Activated CD4-positive, alpha-beta T cell treated with anti-CD3 and anti-CD28 coated beads for 36 hours (primary cell): ENCODE data around the gene RNF224. TPM values are rescaled to one million over a fixed set of nuclear protein-coding genes. Genes with fewer than 3 reads are reported as not detected.

Experiments used
- ATAC-seq: fragments of 200-7000 bp; cut with Tn5 transposase; one replicate; pipeline ENCODE4 v1.10.0; 2021; ENCODE audit warnings: mild to moderate bottlenecking, moderate library complexity
- CTCF ChIA-PET: fragments of 350-600 bp; sonication (Branson Sonifier 250); formaldehyde crosslinking; loops from one replicate; lab custom pipeline; 2021; ENCODE audit warnings: antibody characterized with exemption; lab: Charles Lee
- POLR2A ChIA-PET: fragments of 350-600 bp; sonication (Branson Sonifier 250); formaldehyde crosslinking; loops from one replicate; lab custom pipeline; 2021; ENCODE audit warnings: antibody characterized with exemption, inconsistent platforms; lab: Charles Lee
- DNase-seq: peaks from one replicate; pipeline ENCODE4 v3.0.0-alpha.2; 2020
- H3K27ac Mint-ChIP-seq: one replicate; pipeline ENCODE4 v1.8.0; 2021; ENCODE audit warnings: mixed read lengths
- H3K27me3 Mint-ChIP-seq: one replicate; pipeline ENCODE4 v1.8.0; 2021; ENCODE audit warnings: mixed read lengths
- H3K36me3 Mint-ChIP-seq: one replicate; pipeline ENCODE4 v1.8.0; 2021; ENCODE audit warnings: low read depth, mixed read lengths
- H3K4me1 Mint-ChIP-seq: one replicate; pipeline ENCODE4 v1.8.0; 2021; ENCODE audit warnings: mixed read lengths
- H3K4me3 Mint-ChIP-seq: one replicate; pipeline ENCODE4 v1.8.0; 2021; ENCODE audit warnings: mild to moderate bottlenecking, moderate library complexity, mixed read lengths
- H3K9me3 Mint-ChIP-seq: one replicate; pipeline ENCODE4 v1.8.0; 2021; ENCODE audit warnings: low read depth, mixed read lengths
- intact Hi-C, 2 experiments: fragments of 100-400 bp; cut with DNase I in 1 of 2; cut with micrococcal nuclease in 1 of 2; formaldehyde crosslinking; loops; one replicate each; pipeline versions ENCODE4 v1.14.2 to v1.15.1; 2022 to 2024; cut with DNase I, micrococcal nuclease
- total RNA-seq, 2 experiments: library from RNA; stranded (reverse); gene quantifications; one replicate each; pipeline ENCODE4 v1.2.3, GENCODE V29; 2021

Gene RNF224
- total RNA-seq, 2 experiments from 2014 or later = not detected

GRCh38 chr9:137228968-137229896 is 1.9 kb downstream of the RNF224 start:
- intact Hi-C loops = loop anchor here in 1 of 2 experiments (10.0 kb wide), 2 partner anchors 184 to 444 kb away; partner anchors contain the start of gene NPDC1
- Mint-ChIP-seq H3K36me3 (no peaks in the 10 kb centered on the region), H3K9me3 (no peaks in the 10 kb centered on the region), H3K4me1 (peaks cover 8% of the 10 kb centered on the region), H3K4me3 (no peak overlapping the region), H3K27me3 (peaks cover 2% of the 10 kb centered on the region), H3K27ac (no peak overlapping the region)
- POLR2A ChIA-PET = no interaction called here
- DNase-seq = no peak
- no peak for ATAC-seq
- CTCF ChIA-PET = interaction anchor here (0.5 to 0.7 kb wide), 2 partner anchors 12 to 183 kb away, joined by 3 read pairs; no protein-coding TSS in a partner anchor

DNA sequence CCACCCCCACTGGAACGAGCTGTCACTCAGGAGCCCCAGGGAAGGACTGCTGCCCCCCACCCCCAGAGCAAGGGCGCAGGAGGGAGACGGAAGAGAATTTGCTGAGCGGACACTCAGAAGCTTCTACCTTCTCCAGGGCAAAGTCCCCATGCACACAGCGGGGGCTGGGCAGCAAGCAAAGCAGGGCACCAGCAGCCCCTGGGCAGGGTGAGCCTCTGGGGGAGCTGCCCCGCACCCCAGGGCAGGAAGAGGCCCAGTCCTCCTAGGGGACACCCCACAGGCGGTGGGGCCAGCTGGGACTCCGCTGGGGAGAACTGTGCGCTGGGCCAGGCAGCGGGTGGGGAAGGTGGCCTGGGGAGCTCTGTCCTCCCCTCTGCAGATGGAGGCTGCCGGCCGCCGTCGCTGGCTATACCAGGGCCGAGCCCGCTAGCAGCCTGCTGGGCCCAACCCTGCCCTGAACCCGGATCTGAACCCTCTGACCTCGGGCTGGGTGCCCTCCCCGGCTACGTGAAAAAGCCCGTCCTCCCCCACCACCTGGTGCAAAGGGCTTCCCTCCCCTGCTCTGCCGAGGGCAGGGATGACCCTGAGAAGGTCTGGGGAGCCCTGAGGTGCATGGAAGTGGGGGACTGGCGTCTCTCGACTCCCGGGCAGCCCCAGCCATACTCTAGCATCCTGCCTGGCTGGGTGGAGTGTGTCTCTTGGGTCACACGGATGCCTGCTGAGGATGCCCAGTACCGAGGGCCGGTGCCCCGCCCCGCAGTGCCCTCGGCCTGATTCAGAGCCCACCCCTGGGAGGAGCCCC is 2.8 kb downstream of the RNF224 start:
- DNase-seq (no peak), ATAC-seq (no peak)
- POLR2A ChIA-PET = no interaction called here
- no peak overlapping the region for H3K27ac Mint-ChIP-seq
- no peaks in the 10 kb centered on the region for H3K36me3 Mint-ChIP-seq
- H3K4me3 Mint-ChIP-seq = no peak overlapping the region
- CTCF ChIA-PET = interaction anchor here (0.5 kb wide), 1 partner anchor 95 kb away, joined by 3 read pairs; no protein-coding TSS in a partner anchor
- H3K27me3 Mint-ChIP-seq = peaks cover 4% of the 10 kb centered on the region
- intact Hi-C loops = loop anchor here in 1 of 2 experiments (10.0 kb wide), 2 partner anchors 185 to 445 kb away; partner anchors contain the start of gene NPDC1
- H3K9me3 Mint-ChIP-seq = no peaks in the 10 kb centered on the region
- peaks cover 5% of the 10 kb centered on the region for H3K4me1 Mint-ChIP-seq

- H3K27me3 Mint-ChIP-seq = peaks cover 4% of the 10 kb centered on the region
- H3K27ac Mint-ChIP-seq = no peak within 1 kb of the TSS
- no peak for ATAC-seq
- POLR2A ChIA-PET = no interaction called here
- no peaks in the 10 kb centered on the region for H3K9me3 Mint-ChIP-seq
- no peak for DNase-seq
- intact Hi-C loops = no loop called here
- peaks cover 2% of the 10 kb centered on the region for H3K4me1 Mint-ChIP-seq
- H3K4me3 Mint-ChIP-seq = no peak within 1 kb of the TSS
- CTCF ChIA-PET = no interaction called here
- no peaks in the 10 kb centered on the region for H3K36me3 Mint-ChIP-seq
Observed at GRCh38 chr9:137230705-137231371, 3.5 kb downstream of the RNF224 start, which contains the start of gene SLC34A3. Gene SLC34A3 (plus strand): TSS chr9:137230901. CDS start chr9:137231703, 802 bp downstream.

GRCh38 chr9:137231372-137232039 is 4.2 kb downstream of the RNF224 start:
- H3K27me3 Mint-ChIP-seq = peaks cover 4% of the 10 kb centered on the region
- ChIA-PET POLR2A (no interaction called here), CTCF (no interaction called here)
- intact Hi-C loops = no loop called here
- DNase-seq (no peak), ATAC-seq (no peak)
- H3K4me1 Mint-ChIP-seq = peaks cover 2% of the 10 kb centered on the region
- no peaks in the 10 kb centered on the region for H3K36me3 Mint-ChIP-seq
- no peak overlapping the region for H3K27ac Mint-ChIP-seq
- H3K4me3 Mint-ChIP-seq = no peak overlapping the region
- H3K9me3 Mint-ChIP-seq = no peaks in the 10 kb centered on the region

GRCh38 chr9:137232101-137232500 is 4.8 kb downstream of the RNF224 start:
- CTCF ChIA-PET = no interaction called here
- Mint-ChIP-seq H3K9me3 (no peaks in the 10 kb centered on the region), H3K4me3 (no peak overlapping the region), H3K36me3 (no peaks in the 10 kb centered on the region), H3K27me3 (peaks cover 4% of the 10 kb centered on the region), H3K27ac (no peak overlapping the region), H3K4me1 (peaks cover 5% of the 10 kb centered on the region)
- POLR2A ChIA-PET = no interaction called here
- ATAC-seq = no peak
- no peak for DNase-seq
- intact Hi-C loops = no loop called here

DNA sequence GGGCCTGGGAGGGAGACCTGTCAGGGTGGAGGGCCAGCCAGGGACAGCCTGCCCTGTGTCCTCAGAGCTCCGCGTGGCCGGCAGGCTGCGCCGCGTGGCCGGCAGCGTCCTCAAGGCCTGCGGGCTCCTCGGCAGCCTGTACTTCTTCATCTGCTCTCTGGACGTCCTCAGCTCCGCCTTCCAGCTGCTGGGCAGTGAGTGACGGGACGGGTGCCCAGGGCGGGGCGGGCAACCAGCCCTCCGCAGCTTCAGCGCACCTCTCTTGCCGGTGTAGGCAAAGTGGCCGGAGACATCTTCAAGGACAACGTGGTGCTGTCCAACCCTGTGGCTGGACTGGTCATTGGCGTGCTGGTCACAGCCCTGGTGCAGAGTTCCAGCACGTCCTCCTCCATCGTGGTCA is 5.2 kb downstream of the RNF224 start:
- Mint-ChIP-seq H3K27me3 (peaks cover 4% of the 10 kb centered on the region), H3K36me3 (no peaks in the 10 kb centered on the region), H3K4me3 (no peak overlapping the region), H3K4me1 (peaks cover 7% of the 10 kb centered on the region), H3K27ac (no peak overlapping the region), H3K9me3 (no peaks in the 10 kb centered on the region)
- ChIA-PET POLR2A (no interaction called here), CTCF (interaction anchor here (0.6 kb wide), 1 partner anchor 25 kb away, joined by 3 read pairs; no protein-coding TSS in a partner anchor)
- no peak for DNase-seq
- intact Hi-C loops = no loop called here
- ATAC-seq = no peak

- H3K36me3 Mint-ChIP-seq = no peaks in the 10 kb centered on the region
- CTCF ChIA-PET = interaction anchor here (0.6 kb wide), 1 partner anchor 26 kb away, joined by 3 read pairs; no protein-coding TSS in a partner anchor
- no peak overlapping the region for H3K4me3 Mint-ChIP-seq
- POLR2A ChIA-PET = no interaction called here
- H3K27me3 Mint-ChIP-seq = peaks cover 2% of the 10 kb centered on the region
- DNase-seq (no peak), ATAC-seq (no peak)
- peaks cover 5% of the 10 kb centered on the region for H3K4me1 Mint-ChIP-seq
- no peaks in the 10 kb centered on the region for H3K9me3 Mint-ChIP-seq
- no peak overlapping the region for H3K27ac Mint-ChIP-seq
- intact Hi-C loops = no loop called here
Observed at GRCh38 chr9:137233143-137233980, 6.1 kb downstream of the RNF224 start.

DNA sequence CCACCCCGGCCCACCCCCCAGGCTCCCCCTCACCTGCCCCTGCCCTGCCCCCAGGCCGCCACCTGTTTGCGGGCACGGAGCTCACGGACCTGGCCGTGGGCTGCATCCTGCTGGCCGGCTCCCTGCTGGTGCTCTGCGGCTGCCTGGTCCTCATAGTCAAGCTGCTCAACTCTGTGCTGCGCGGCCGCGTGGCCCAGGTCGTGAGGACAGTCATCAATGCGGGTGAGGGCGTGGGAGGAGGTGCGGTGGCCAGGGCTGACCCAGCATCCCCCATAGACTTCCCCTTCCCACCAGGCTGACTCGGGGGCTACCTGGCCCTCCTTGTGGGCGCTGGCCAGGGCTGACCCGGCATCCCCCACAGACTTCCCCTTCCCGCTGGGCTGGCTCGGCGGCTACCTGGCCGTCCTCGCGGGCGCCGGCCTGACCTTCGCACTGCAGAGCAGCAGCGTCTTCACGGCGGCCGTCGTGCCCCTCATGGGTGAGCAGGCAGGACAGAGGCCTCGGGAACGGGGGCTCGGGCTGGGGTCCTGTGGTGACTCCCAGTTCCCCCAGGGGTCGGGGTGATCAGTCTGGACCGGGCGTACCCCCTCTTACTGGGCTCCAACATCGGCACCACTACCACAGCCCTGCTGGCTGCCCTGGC is 6.9 kb downstream of the RNF224 start:
- intact Hi-C loops = no loop called here
- Mint-ChIP-seq H3K4me3 (no peak overlapping the region), H3K9me3 (no peaks in the 10 kb centered on the region), H3K27me3 (peaks cover 2% of the 10 kb centered on the region), H3K27ac (no peak overlapping the region), H3K36me3 (no peaks in the 10 kb centered on the region), H3K4me1 (peaks cover 10% of the 10 kb centered on the region)
- DNase-seq (no peak), ATAC-seq (no peak)
- ChIA-PET CTCF (no interaction called here), POLR2A (no interaction called here)

GRCh38 chr9:137234758-137235423 is 7.6 kb downstream of the RNF224 start:
- DNase-seq = no peak
- no peak for ATAC-seq
- H3K27me3 Mint-ChIP-seq = peaks cover 2% of the 10 kb centered on the region
- ChIA-PET CTCF (interaction anchor here (0.6 kb wide), 1 partner anchor 206 kb away, joined by 3 read pairs; no protein-coding TSS in a partner anchor), POLR2A (no interaction called here)
- no peaks in the 10 kb centered on the region for H3K9me3 Mint-ChIP-seq
- no peak overlapping the region for H3K27ac Mint-ChIP-seq
- no peaks in the 10 kb centered on the region for H3K36me3 Mint-ChIP-seq
- intact Hi-C loops = loop anchor here in 1 of 2 experiments (5.0 kb wide), 1 partner anchor 188 kb away; the partner anchor contains the start of gene NPDC1
- no peak overlapping the region for H3K4me3 Mint-ChIP-seq
- peaks cover 12% of the 10 kb centered on the region for H3K4me1 Mint-ChIP-seq
